ENCODE results near the gene SKP1. TPM values are rescaled to one million over a fixed set of nuclear protein-coding genes. Genes with fewer than 3 reads are reported as not detected.

The SKP1 gene
- total RNA-seq, 1 donor = 349 TPM

DNA sequence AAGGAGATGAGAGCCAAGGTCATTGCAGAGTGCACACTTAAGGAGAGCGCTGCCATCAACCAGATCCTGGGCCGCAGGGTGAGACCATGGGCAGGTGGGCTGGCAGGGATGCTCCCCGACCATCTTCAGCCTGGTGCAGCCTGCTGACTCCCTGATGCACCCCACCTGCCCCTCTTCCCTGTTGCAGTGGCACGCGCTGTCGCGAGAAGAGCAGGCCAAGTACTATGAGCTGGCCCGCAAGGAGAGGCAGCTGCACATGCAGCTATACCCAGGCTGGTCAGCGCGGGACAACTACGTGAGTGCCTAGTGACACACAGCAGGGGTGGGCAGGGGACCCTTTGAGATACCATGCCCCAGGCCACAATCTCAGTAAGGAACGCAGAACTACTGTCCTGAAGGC is 33.9 kb downstream of the SKP1 start:
- TF ChIP-seq, protein P1, sequence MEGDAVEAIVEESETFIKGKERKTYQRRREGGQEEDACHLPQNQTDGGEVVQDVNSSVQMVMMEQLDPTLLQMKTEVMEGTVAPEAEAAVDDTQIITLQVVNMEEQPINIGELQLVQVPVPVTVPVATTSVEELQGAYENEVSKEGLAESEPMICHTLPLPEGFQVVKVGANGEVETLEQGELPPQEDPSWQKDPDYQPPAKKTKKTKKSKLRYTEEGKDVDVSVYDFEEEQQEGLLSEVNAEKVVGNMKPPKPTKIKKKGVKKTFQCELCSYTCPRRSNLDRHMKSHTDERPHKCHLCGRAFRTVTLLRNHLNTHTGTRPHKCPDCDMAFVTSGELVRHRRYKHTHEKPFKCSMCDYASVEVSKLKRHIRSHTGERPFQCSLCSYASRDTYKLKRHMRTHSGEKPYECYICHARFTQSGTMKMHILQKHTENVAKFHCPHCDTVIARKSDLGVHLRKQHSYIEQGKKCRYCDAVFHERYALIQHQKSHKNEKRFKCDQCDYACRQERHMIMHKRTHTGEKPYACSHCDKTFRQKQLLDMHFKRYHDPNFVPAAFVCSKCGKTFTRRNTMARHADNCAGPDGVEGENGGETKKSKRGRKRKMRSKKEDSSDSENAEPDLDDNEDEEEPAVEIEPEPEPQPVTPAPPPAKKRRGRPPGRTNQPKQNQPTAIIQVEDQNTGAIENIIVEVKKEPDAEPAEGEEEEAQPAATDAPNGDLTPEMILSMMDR (IDR thresholded peaks at IDR 0.05; ENCODE audit: insufficient read depth, low read length) = no peak
- no peak overlapping the region for H3K4me3 ChIP-seq (ENCODE audit: low read depth, low read length)
- DNase-seq (ENCODE audit: low read depth) = no peak

GRCh38 chr5:134142052-134142451 is 34.7 kb downstream of the SKP1 start:
- DNase-seq (ENCODE audit: low read depth) = no peak
- no peak overlapping the region for H3K4me3 ChIP-seq (ENCODE audit: low read depth, low read length)
- TF ChIP-seq, protein P1 (IDR thresholded peaks at IDR 0.05; ENCODE audit: insufficient read depth, low read length) = no peak

DNA sequence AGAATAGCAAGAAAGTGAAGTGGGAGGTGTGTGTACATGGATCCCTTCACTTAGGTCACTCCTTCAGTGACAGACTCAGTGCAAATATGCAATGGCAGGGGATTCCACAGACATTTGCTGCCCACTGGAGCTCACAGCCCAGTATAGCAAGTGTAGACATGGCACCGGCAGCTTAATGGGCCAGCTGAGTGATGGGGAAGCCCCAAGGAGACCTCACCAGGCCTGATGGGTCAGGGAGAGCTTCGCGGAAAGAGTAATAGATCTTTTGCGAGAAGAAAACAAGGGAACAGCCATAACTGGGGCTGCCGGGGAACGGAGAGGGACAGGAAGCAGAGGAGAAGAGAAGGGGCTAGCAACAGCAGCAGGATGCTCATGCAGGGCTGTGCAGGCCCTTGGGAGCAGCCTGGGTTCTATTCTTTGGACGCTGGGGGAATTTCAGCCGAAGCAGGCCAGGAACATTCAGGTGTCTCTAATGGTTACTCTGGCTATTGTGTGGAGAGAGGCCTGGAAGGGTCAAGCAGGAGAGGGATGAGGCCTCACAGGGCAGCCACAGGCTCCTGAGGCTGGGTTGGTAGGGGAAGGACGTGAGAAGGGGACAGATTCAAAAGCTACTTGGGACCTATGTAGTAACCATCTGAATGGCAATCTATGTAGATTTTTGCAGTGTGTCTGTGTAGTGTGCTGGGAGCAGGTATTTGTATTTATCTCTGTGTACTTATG is 35.3 kb downstream of the SKP1 start:
- no peak overlapping the region for H3K4me3 ChIP-seq (ENCODE audit: low read depth, low read length)
- TF ChIP-seq, protein P1 (IDR thresholded peaks at IDR 0.05; ENCODE audit: insufficient read depth, low read length) = no peak
- no peak for DNase-seq (ENCODE audit: low read depth)

DNA sequence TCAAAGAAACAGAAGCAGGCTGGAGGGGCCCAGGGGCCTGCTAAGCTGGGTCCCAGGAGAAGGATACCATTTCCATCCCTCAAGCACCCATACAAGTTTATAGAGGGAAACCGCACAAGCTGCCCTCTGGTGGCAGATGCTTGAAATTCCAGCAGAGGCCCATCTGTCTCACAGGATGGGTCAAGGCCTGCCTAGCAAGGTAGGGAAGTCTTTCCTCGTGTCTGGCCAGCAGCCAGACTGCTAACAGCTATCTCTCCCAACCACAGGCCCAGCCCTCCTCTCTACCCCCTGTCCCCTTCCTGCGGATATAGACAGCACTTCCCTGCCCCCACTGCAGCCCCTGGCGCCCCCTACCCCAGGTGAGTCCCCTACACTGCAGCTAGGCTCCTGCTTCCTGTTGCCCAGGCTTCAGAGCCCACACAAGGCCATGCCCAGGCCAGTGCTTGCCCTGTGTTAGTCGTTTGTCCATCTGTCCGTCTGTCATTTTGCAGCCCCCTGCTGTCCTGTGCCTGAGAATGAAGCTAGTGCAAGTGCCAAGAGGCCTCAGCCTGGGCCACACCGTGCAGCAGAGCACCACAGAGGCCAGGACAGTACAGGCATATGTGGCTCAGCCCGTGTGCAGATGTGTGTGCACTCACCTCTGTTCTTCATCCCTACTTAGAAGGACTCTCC is 36.1 kb downstream of the SKP1 start:
- DNase-seq (ENCODE audit: low read depth) = peak; percentile 77
- H3K4me3 ChIP-seq (ENCODE audit: low read depth, low read length) = no peak overlapping the region
- TF ChIP-seq, protein P1 (IDR thresholded peaks at IDR 0.05; ENCODE audit: insufficient read depth, low read length) = peak; percentile 80

- TF ChIP-seq, protein P1 (IDR thresholded peaks at IDR 0.05; ENCODE audit: insufficient read depth, low read length) = no peak
- H3K4me3 ChIP-seq (ENCODE audit: low read depth, low read length) = no peak overlapping the region
- no peak for DNase-seq (ENCODE audit: low read depth)
These were observed 36.8 kb downstream of the SKP1 start for GRCh38 chr5:134139891-134140469.

DNA sequence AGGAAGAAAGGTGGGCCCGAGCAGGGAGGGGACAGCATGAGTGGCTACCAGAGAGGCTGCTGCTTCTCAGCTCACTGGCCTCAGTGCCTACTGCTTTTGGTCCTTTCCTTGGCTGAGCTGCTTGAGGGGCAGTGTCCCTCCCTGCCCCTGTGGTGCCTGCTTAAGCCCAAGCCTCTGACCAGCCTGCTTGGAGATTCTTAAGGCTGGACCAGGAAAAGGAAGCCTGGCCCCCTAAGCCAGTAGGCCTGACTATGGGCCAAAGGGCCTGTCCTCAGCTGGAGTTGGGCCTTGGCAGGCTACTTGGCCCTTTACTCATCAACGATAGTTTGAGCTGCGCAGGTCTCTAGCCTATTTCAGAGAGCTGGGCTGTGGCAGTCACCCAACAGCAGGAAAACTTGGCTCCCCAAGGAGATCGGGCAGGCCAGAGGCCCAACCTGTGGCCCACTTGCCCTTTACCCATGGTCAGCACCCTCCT is 37.3 kb downstream of the SKP1 start:
- no peak for DNase-seq (ENCODE audit: low read depth)
- TF ChIP-seq, protein P1 (IDR thresholded peaks at IDR 0.05; ENCODE audit: insufficient read depth, low read length) = no peak
- H3K4me3 ChIP-seq (ENCODE audit: low read depth, low read length) = no peak overlapping the region

All from fibroblast of the aortic adventitia (primary cell).